ENCODE data around the gene SMO. TPM values are rescaled to one million over a fixed set of nuclear protein-coding genes. Genes with fewer than 3 reads are reported as not detected.

Gene SMO
- total RNA-seq, 1 experiment from 2014 or later = 11.5 TPM

GRCh38 chr7:129256221-129256620 lies 67.8 kb downstream of the SMO start:
- peaks cover 3% of the 10 kb centered on the region; the same call in 1 of the 2 replicates for H3K4me1 ChIP-seq (replicated peaks)
- no peak overlapping the region for H3K27ac ChIP-seq
- H3K4me3 ChIP-seq = no peak overlapping the region
- no peaks in the 10 kb centered on the region for H3K9me3 ChIP-seq (replicated peaks)
- no peak for DNase-seq (ENCODE audit: low read depth in 1 of 2, low spot score in 2 of 2)
- no peaks in the 10 kb centered on the region for H3K36me3 ChIP-seq
- no peaks in the 10 kb centered on the region for H3K27me3 ChIP-seq (replicated peaks)

- no peak for DNase-seq (ENCODE audit: low read depth in 1 of 2, low spot score in 2 of 2)
- H3K27me3 ChIP-seq (replicated peaks) = no peaks in the 10 kb centered on the region
- H3K4me1 ChIP-seq (replicated peaks) = peaks cover 6% of the 10 kb centered on the region
- H3K9me3 ChIP-seq (replicated peaks) = no peaks in the 10 kb centered on the region
- no peak overlapping the region for H3K27ac ChIP-seq
- no peak overlapping the region for H3K4me3 ChIP-seq
- H3K36me3 ChIP-seq = no peaks in the 10 kb centered on the region
These were observed 68.7 kb downstream of the SMO start for GRCh38 chr7:129257168-129257567.

DNA sequence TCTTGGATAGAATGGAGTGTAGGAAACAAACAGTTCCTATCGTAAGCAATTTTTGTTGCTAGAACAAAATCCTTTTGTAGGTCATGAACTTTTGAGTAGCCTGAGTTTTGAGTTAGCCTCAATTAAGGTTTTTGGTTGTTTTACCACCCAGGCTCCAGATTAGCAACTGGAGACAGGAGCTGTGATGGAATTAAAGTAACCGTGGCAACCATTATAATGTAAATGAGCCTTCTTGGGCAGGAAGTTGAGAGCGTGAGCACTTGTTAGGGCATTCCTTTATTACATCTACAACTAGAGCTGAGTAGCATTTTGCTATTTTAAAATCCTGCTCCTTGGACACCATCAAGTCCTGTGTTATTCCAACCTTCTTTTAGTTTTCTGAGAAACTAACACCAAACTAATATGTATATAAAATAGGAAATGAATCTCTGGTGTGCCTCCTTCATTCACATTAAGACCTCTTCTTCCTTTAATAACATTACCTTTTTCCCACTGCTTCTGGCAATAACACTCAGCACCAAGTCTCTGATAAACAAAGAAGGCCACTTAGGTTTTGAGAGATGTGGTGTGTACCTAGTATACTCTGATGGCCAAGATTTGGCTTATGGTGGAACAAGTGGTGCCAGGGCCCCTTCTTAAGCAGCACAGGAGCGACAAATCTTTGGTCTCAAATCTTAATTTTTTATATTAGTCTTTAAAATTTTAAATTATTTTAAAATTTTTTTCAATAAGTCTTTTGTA lies 70.4 kb downstream of the SMO start:
- Histone ChIP-seq H3K4me3 (no peak overlapping the region), H3K9me3 (replicated peaks) (no peaks in the 10 kb centered on the region), H3K36me3 (no peaks in the 10 kb centered on the region), H3K4me1 (replicated peaks) (peaks cover 22% of the 10 kb centered on the region), H3K27me3 (replicated peaks) (no peaks in the 10 kb centered on the region), H3K27ac (no peak overlapping the region)
- DNase-seq (ENCODE audit: low read depth in 1 of 2, low spot score in 2 of 2) = no peak

DNA sequence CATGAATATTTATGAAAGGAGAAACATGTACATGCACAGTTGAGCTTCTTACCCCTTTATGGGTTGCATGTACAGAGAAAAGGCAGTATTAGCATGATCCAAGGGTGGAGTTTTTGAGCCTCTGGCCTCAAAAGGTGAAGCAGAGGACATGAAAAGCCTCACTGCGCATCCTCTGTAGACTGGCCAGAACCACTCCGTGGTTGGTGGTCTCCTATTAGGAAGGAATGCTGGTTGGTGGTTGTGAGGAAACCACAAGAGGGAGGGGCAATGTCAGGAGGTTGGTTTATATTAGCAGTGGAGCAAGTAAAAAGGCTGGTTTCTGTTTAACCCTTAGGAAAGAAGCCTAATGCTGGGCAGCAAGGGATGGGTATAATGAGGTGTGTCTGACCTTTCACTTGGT lies 73.9 kb downstream of the SMO start:
- H3K9me3 ChIP-seq (replicated peaks) = no peaks in the 10 kb centered on the region
- H3K4me3 ChIP-seq = no peak overlapping the region
- H3K4me1 ChIP-seq (replicated peaks) = peaks cover 38% of the 10 kb centered on the region
- H3K36me3 ChIP-seq = no peaks in the 10 kb centered on the region
- no peak overlapping the region for H3K27ac ChIP-seq
- peak; percentile 72 to 75 for DNase-seq (ENCODE audit: low read depth in 1 of 2, low spot score in 2 of 2)
- no peaks in the 10 kb centered on the region for H3K27me3 ChIP-seq (replicated peaks)

Other genes starting within 250 kb of the SMO start
- 45.5 and 61.5 TPM in 2 replicates for gene TNPO3, start 133.5 kb upstream of the SMO start, total RNA-seq (2014; rRNA removed; shearing (Covaris generic))
- gene TSPAN33, start 43.9 kb upstream of the SMO start, total RNA-seq (2014; rRNA removed; shearing (Covaris generic)) = 0.19 and 0.82 TPM in 2 replicates
- 6.6 and 10.3 TPM in 2 replicates for gene AHCYL2, start 36.4 kb downstream of the SMO start, total RNA-seq (2014; rRNA removed; shearing (Covaris generic))
- gene STRIP2, start 245.8 kb downstream of the SMO start, total RNA-seq (2014; rRNA removed; shearing (Covaris generic)) = 7.0 and 7.5 TPM in 2 replicates